GM19455 (cell line): ENCODE measurements around the gene ADAM8.

ENCODE experiments used
- ATAC-seq: cut with Tn5 transposase; IDR thresholded peaks from one replicate; pipeline ENCODE4 v1.9.1; 2021; ENCODE audit not compliant: unreplicated experiment

Gene ADAM8

GRCh38 chr10:133213641-133214467 is 62.8 kb downstream of the ADAM8 start:
- ATAC-seq = no peak

GRCh38 chr10:133212853-133213494 is 63.7 kb downstream of the ADAM8 start:
- no peak for ATAC-seq
